Naive thymus-derived CD4-positive, alpha-beta T cell (primary cell): ENCODE data around the gene SLC1A7. TPM values are rescaled to one million over a fixed set of nuclear protein-coding genes. Genes with fewer than 3 reads are reported as not detected.

Source experiments
- ATAC-seq: fragments of 150-1000 bp; cut with Tn5 transposase; 2 replicates; pipeline ENCODE4 v1.10.0; 2021; ENCODE audit warnings: mild to moderate bottlenecking, moderate library complexity
- CTCF ChIA-PET: fragments of 350-600 bp; sonication (Branson Sonifier 250); formaldehyde crosslinking; loops from one replicate; lab custom pipeline; 2021; ENCODE audit warnings: antibody characterized with exemption; lab: Charles Lee
- POLR2A ChIA-PET: fragments of 350-600 bp; sonication (Branson Sonifier 250); formaldehyde crosslinking; loops from one replicate; lab custom pipeline; 2021; ENCODE audit warnings: antibody characterized with exemption, inconsistent platforms; lab: Charles Lee
- DNase-seq, 9 donors: peaks; one replicate each; pipeline versions ENCODE4 v3.0.0 to v3.0.0-alpha.2; 2020 to 2022; ENCODE audit warnings: mixed read lengths in 1 of 9
- H3K27ac ChIP-seq: one replicate; pipeline ENCODE4 v1.7.0; 2013; ENCODE audit warnings: mild to moderate bottlenecking, low read depth, low read length, moderate library complexity
- H3K27me3 ChIP-seq, 2 donors: one replicate each; pipeline ENCODE4 v1.7.0; 2013; ENCODE audit warnings: low read length in 2 of 2, mild to moderate bottlenecking in 2 of 2, moderate library complexity in 2 of 2; ENCODE audit not compliant: control insufficient read depth in 2 of 2, insufficient read depth in 2 of 2
- H3K36me3 ChIP-seq, 3 experiments: 1 replicate in 2 of 3; 2 replicates in 1 of 3; pipeline ENCODE4 v1.7.0; 2013; ENCODE audit warnings: low read length in 3 of 3, mild to moderate bottlenecking in 3 of 3, moderate library complexity in 1 of 3; ENCODE audit not compliant: insufficient read depth in 3 of 3, control insufficient read depth in 2 of 3
- H3K4me1 ChIP-seq, 2 donors: one replicate each; pipeline ENCODE4 v1.7.0; 2013; ENCODE audit warnings: low read length in 2 of 2, mild to moderate bottlenecking in 2 of 2, moderate library complexity in 1 of 2; ENCODE audit not compliant: control insufficient read depth in 2 of 2, insufficient read depth in 2 of 2
- H3K4me3 ChIP-seq: 2 replicates; pipeline ENCODE4 v1.7.0; 2013; ENCODE audit warnings: mild to moderate bottlenecking, low read length
- H3K9me3 ChIP-seq, 3 experiments: 1 replicate in 2 of 3; 2 replicates in 1 of 3; pipeline ENCODE4 v1.7.0; 2013; ENCODE audit warnings: low read length in 3 of 3; ENCODE audit not compliant: control insufficient read depth in 2 of 3
- H3K27ac Mint-ChIP-seq, 9 donors: one replicate each; pipeline ENCODE4 v1.8.0; 2020 to 2022; ENCODE audit warnings: mixed read lengths in 9 of 9, mild to moderate bottlenecking in 8 of 9, moderate library complexity in 5 of 9, inconsistent platforms in 2 of 9
- H3K27me3 Mint-ChIP-seq, 5 donors: one replicate each; pipeline ENCODE4 v1.8.0; 2021 to 2022; ENCODE audit warnings: mixed read lengths in 5 of 5, mild to moderate bottlenecking in 1 of 5
- H3K36me3 Mint-ChIP-seq, 5 donors: one replicate each; pipeline ENCODE4 v1.8.0; 2020 to 2022; ENCODE audit warnings: mixed read lengths in 5 of 5, mild to moderate bottlenecking in 3 of 5, inconsistent platforms in 1 of 5
- H3K4me1 Mint-ChIP-seq, 7 donors: one replicate each; pipeline ENCODE4 v1.8.0; 2020 to 2022; ENCODE audit warnings: mixed read lengths in 7 of 7, mild to moderate bottlenecking in 3 of 7, inconsistent platforms in 1 of 7
- H3K4me3 Mint-ChIP-seq, 10 donors: one replicate each; pipeline ENCODE4 v1.8.0; 2020 to 2022; ENCODE audit warnings: mild to moderate bottlenecking in 10 of 10, mixed read lengths in 10 of 10, moderate library complexity in 6 of 10, inconsistent platforms in 2 of 10
- H3K9me3 Mint-ChIP-seq, 11 donors: one replicate each; pipeline ENCODE4 v1.8.0; 2020 to 2022; ENCODE audit warnings: mixed read lengths in 11 of 11, mild to moderate bottlenecking in 4 of 11, inconsistent platforms in 1 of 11, moderate library complexity in 1 of 11
- intact Hi-C, 2 donors: fragments of 100-400 bp; cut with micrococcal nuclease; formaldehyde crosslinking; loops; one replicate each; pipeline ENCODE4 v1.15.1; 2023
- polyA plus RNA-seq, 2 donors: library from polyadenylated mRNA; unstranded; fragments of 300-500 nt; fragmentation: Illumina TruSeq; gene quantifications; one replicate each; pipeline ENCODE4 v1.2.3, GENCODE V29; 2021
- total RNA-seq, 6 experiments: library from RNA in 5 of 6; stranded (reverse) in 5 of 6; gene quantifications; 1 replicate in 5 of 6; 2 replicates in 1 of 6; pipeline ENCODE4 v1.2.3 and lab custom pipeline; 2021 to 2026

Gene SLC1A7
- total and polyA plus RNA-seq, 7 experiments from 2014 or later: 0.16 to 1.8 TPM; not detected in 5

DNA sequence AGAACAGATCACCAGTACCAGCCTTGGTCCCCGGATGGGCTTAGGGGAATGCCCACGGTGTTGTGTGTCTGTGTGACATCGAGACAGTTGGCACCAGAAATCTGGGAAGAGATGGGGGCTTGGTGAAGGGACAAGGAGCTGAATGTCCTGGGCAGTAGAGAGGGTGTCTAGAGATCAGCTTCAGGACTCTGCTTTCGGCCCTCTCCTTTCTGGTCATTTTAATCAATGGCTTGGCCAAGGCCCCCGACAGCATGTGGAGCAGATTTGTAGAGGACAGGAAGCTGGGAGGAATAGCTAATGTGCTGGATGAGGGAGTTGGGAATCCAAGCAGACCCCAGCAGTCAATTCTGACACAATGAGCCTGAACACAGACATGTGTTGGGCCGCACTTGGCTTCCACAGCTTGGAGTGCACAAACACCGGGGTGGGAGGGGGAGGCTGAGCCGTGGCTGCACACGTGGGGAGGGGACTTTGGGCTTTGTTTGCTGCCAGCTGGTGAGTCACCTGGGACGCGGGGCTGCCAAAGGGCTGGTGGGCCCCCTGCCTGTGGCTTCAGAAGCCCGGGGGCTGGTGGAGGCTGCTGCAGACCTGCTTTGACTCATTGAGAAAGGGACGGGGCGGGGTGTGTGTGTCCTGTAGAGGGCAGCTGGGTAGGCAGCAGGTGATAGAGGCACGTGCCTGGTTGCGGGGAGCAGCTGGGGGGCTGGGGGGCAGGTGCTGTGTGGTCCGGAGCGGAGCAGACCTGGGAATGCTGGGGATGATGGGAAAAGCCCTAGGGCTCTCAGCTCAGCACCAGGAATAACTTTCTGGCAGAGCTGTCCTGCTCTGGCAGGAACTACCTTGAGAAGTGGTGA, 20.9 kb downstream of the SLC1A7 start:
- peaks cover 0 to 3% (median 0%) of the 10 kb centered on the region in 7 donors for H3K4me1 Mint-ChIP-seq
- ATAC-seq (no peak), DNase-seq (no peak)
- no peaks in the 10 kb centered on the region for H3K27me3 ChIP-seq
- no peak overlapping the region for H3K27ac ChIP-seq
- ChIA-PET CTCF (interaction anchor here (1.0 kb wide), 1 partner anchor 100 kb away, joined by 3 read pairs; no protein-coding TSS in a partner anchor), POLR2A (no interaction called here)
- no peak overlapping the region for H3K4me3 ChIP-seq
- no peaks in the 10 kb centered on the region for H3K36me3 ChIP-seq
- intact Hi-C loops: no loop called here
- H3K4me1 ChIP-seq: no peaks in the 10 kb centered on the region
- no peaks in the 10 kb centered on the region for H3K36me3 Mint-ChIP-seq
- peaks cover 0 to 13% (median 0%) of the 10 kb centered on the region in 5 donors for H3K27me3 Mint-ChIP-seq
- no peaks in the 10 kb centered on the region for H3K9me3 ChIP-seq
- no peak overlapping the region for H3K27ac Mint-ChIP-seq
- H3K4me3 Mint-ChIP-seq: no peak overlapping the region
- H3K9me3 Mint-ChIP-seq: no peaks in the 10 kb centered on the region

DNA sequence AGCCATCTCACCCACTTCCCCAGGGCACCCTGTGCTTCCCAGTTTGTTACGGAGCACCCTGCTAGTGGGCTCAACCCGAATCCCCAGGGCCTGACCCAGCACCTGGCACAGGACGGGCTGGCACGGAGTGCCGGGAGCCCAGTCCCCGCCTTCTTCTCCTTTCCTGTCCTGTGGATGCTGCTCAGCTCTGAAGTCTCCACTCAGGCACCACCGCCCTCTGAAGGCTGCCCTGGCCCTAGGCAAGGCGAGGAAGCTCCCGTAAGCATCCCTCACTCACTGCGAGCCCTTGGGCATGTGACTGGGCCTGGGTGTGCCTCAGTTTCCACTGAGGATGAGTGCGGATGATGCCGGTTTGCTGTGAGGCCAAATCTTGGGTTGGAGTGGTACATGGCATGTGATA, 21.8 kb downstream of the SLC1A7 start:
- ChIA-PET CTCF (no interaction called here), POLR2A (no interaction called here)
- Histone ChIP-seq H3K9me3 (no peaks in the 10 kb centered on the region), H3K4me3 (no peak overlapping the region), H3K36me3 (no peaks in the 10 kb centered on the region), H3K4me1 (no peaks in the 10 kb centered on the region), H3K27ac (no peak overlapping the region), H3K27me3 (no peaks in the 10 kb centered on the region)
- peak; percentile 24 for ATAC-seq
- H3K4me3 Mint-ChIP-seq: no peak overlapping the region
- H3K27me3 Mint-ChIP-seq: peaks cover 0 to 13% (median 0%) of the 10 kb centered on the region in 5 donors
- H3K4me1 Mint-ChIP-seq: peaks cover 0 to 3% (median 0%) of the 10 kb centered on the region in 7 donors
- no peak for DNase-seq
- no peaks in the 10 kb centered on the region for H3K9me3 Mint-ChIP-seq
- H3K36me3 Mint-ChIP-seq: no peaks in the 10 kb centered on the region
- intact Hi-C loops: no loop called here
- no peak overlapping the region for H3K27ac Mint-ChIP-seq

DNA sequence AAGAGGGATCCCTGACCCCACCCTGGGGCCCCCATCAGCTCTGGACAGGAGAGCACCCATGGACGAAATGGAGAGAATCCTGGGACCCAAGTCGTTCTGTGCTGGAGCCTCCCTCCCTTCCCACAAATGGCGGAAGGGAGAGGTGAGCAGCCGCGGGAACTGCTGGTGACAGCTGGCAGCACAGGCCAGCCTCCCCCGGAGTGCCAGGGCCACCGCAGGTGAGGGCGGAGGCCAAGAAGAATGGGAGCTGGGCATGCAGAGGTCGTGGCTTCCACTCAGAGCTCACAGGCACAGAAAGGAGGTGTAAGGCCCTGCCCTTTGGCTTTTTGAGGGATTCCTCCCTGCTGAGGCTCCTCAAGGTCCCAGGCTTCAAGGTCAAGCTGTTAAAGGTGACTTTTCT, 24.6 kb downstream of the SLC1A7 start:
- Mint-ChIP-seq H3K9me3 (no peaks in the 10 kb centered on the region), H3K4me1 (peaks cover 0 to 5% (median 0%) of the 10 kb centered on the region in 7 donors), H3K27me3 (peaks cover 0 to 13% (median 0%) of the 10 kb centered on the region in 5 donors), H3K27ac (no peak overlapping the region), H3K36me3 (no peaks in the 10 kb centered on the region), H3K4me3 (no peak overlapping the region)
- intact Hi-C loops: no loop called here
- Histone ChIP-seq H3K27ac (no peak overlapping the region), H3K9me3 (no peaks in the 10 kb centered on the region), H3K4me1 (no peaks in the 10 kb centered on the region), H3K4me3 (no peak overlapping the region), H3K36me3 (no peaks in the 10 kb centered on the region), H3K27me3 (no peaks in the 10 kb centered on the region)
- CTCF ChIA-PET: no interaction called here
- POLR2A ChIA-PET: no interaction called here
- ATAC-seq (no peak), DNase-seq (no peak)

DNA sequence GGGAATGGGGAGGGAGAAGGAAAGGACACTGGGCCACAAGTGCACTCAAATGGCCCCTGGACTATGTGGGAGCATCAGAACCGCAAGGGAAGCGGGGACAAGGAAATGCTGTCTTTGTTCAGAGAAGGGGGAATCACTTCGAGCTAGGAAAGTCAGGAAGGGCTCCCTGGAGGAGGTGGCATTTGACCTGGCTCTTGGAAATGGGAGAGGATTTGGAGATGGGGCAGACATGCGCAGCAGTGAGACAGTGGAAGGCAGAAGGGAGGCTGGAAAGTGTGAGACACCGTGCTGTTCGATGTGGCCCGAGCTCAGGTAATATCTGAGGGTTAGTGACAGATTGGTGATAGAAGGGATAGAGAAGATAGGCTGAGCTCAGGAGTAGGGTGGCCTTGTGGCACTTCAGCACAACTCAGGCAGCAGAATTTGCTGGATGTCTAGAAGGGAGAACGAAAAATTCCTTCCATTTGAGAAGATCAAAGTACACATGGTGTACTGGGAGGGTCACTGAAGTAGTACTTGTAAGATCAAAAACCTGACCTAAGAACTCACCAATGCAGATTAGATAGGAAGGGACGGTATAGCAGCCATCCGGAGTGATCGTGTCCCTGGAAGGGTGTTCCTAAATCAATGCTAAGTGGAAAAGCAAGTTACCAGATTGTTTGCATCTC, 25.4 kb downstream of the SLC1A7 start:
- Histone ChIP-seq H3K9me3 (no peaks in the 10 kb centered on the region), H3K27ac (no peak overlapping the region), H3K36me3 (no peaks in the 10 kb centered on the region), H3K27me3 (no peaks in the 10 kb centered on the region), H3K4me1 (no peaks in the 10 kb centered on the region), H3K4me3 (no peak overlapping the region)
- intact Hi-C loops: no loop called here
- H3K27me3 Mint-ChIP-seq: peaks cover 0 to 13% (median 0%) of the 10 kb centered on the region in 5 donors
- H3K9me3 Mint-ChIP-seq: no peaks in the 10 kb centered on the region
- ChIA-PET POLR2A (no interaction called here), CTCF (no interaction called here)
- no peak overlapping the region for H3K27ac Mint-ChIP-seq
- H3K4me3 Mint-ChIP-seq: no peak overlapping the region
- H3K4me1 Mint-ChIP-seq: peaks cover 0 to 5% (median 0%) of the 10 kb centered on the region in 7 donors
- no peak for DNase-seq
- no peak for ATAC-seq
- H3K36me3 Mint-ChIP-seq: no peaks in the 10 kb centered on the region

DNA sequence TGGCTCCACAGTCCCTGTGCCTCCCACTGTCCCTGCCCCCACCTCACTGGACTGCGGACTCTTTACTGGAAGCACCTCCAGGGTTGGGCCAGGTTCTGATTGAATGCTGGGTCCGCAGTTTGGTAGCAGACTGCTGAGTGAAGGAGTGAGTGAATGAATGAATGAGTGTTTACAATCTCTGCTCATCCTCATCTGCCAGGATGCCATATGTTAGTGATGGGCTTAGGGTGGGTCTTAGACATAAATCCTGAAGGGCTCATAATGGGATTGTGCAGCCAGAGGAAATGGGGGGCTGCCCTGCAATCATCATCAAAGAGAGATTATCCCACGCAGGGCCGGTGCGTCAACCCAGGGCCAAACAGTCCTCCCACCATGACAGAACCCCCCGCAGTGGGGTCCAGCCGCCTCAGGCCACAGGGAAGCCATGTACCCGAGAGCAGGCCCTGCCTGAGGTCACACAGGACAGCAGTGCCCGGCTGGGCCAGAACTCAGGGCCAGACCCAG, 26.1 kb downstream of the SLC1A7 start:
- H3K4me3 ChIP-seq: no peak overlapping the region
- H3K4me1 ChIP-seq: no peaks in the 10 kb centered on the region
- POLR2A ChIA-PET: no interaction called here
- CTCF ChIA-PET: no interaction called here
- DNase-seq (no peak), ATAC-seq (no peak)
- intact Hi-C loops: no loop called here
- H3K4me3 Mint-ChIP-seq: no peak overlapping the region
- H3K36me3 ChIP-seq: no peaks in the 10 kb centered on the region
- H3K27ac Mint-ChIP-seq: no peak overlapping the region
- peaks cover 0 to 6% (median under 1%) of the 10 kb centered on the region in 7 donors for H3K4me1 Mint-ChIP-seq
- H3K27ac ChIP-seq: no peak overlapping the region
- H3K36me3 Mint-ChIP-seq: no peaks in the 10 kb centered on the region
- peaks cover 0 to 12% (median 0%) of the 10 kb centered on the region in 5 donors for H3K27me3 Mint-ChIP-seq
- H3K9me3 ChIP-seq: no peaks in the 10 kb centered on the region
- no peaks in the 10 kb centered on the region for H3K9me3 Mint-ChIP-seq
- no peaks in the 10 kb centered on the region for H3K27me3 ChIP-seq

DNA sequence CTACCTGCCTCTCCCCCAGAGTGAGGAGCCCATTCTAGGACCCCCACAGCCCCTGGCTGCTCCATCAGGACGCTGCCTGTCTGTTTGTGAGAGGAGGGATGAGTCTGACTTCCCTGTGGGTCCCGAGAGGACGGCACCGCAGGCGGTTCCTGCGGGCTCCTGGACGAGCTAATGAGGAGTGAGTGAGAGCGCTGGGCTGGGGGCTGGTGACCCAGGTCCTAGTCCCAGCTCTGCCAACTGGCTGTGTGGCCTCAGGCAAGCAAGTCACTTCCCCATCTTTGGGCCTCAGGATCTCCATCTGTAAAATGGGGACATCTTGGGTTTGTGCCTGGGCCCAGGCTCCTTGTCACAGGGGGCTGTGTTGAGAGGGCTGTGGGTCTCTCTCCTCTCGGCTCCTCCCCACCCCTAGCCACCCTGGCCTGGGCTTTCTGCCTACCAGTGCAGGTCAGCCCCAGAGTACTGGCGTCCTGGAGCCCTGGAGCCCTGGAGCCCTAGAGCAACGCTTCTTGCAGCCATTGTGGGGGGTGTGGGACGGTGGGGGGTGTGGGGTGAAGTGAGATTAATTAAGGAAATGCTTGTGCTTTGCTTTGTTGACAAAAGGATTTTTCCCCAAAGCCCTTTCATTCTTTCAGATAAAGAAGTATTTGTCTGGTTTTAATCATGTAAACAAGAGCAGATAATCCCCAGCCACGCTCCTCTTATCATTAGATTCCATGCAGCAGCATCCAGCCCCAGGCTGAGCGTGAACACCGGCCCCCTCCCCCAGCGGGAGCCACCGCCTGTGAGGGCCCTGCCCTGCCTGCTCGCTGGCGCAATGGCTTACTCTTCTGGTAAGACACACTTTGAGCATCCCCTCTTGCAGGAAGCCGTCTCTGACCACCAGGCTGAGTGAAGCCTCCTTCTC, 26.8 kb downstream of the SLC1A7 start:
- no peaks in the 10 kb centered on the region for H3K9me3 ChIP-seq
- no peaks in the 10 kb centered on the region for H3K27me3 ChIP-seq
- H3K4me3 Mint-ChIP-seq: no peak overlapping the region
- H3K4me1 ChIP-seq: no peaks in the 10 kb centered on the region
- DNase-seq (no peak), ATAC-seq (no peak)
- ChIA-PET CTCF (no interaction called here), POLR2A (no interaction called here)
- no peak overlapping the region for H3K27ac ChIP-seq
- H3K27ac Mint-ChIP-seq: no peak overlapping the region
- intact Hi-C loops: no loop called here
- peaks cover 0 to 9% (median 0%) of the 10 kb centered on the region in 5 donors for H3K27me3 Mint-ChIP-seq
- H3K4me3 ChIP-seq: no peak overlapping the region
- H3K36me3 Mint-ChIP-seq: no peaks in the 10 kb centered on the region
- no peaks in the 10 kb centered on the region for H3K36me3 ChIP-seq
- H3K4me1 Mint-ChIP-seq: peaks cover 0 to 12% (median 8%) of the 10 kb centered on the region in 7 donors
- peaks cover 0 to 1% (median 0%) of the 10 kb centered on the region in 11 donors for H3K9me3 Mint-ChIP-seq
